C4-2B (cell line): ENCODE data around the gene KPNA6.

Source experiments
- H3K27ac ChIP-seq: fragments of 450-650 bp; 2 replicates; pipeline ENCODE4 v1.5.1; 2017
- CTCF ChIP-seq: fragments of 450-650 bp; conservative IDR thresholded peaks from 2 replicates; pipeline ENCODE4 v1.5.1; 2017; ENCODE audit warnings: mild to moderate bottlenecking
- ZFX ChIP-seq: fragments of 450-650 bp; IDR thresholded peaks from 2 replicates; pipeline ENCODE4 v1.6.1; 2017

Gene KPNA6

GRCh38 chr1:32205401-32206370, 97.8 kb downstream of the KPNA6 start, which contains the start of gene IQCC:
Gene IQCC, plus strand, starts transcription at chr1:32205671. Its CDS starts 11 bp downstream, at chr1:32205682.
- TF ChIP-seq CTCF, result no peak
- TF ChIP-seq ZFX, result peak; percentile 49; the same call in 1 of the 2 replicates
- H3K27ac ChIP-seq, result peak within 1 kb of the TSS; percentile 74

GRCh38 chr1:32208469-32208868, 100.6 kb downstream of the KPNA6 start:
- no peak overlapping the region for H3K27ac ChIP-seq
- TF ChIP-seq CTCF (no peak), ZFX (no peak)

GRCh38 chr1:32208891-32209328, 101.1 kb downstream of the KPNA6 start, which contains the start of gene DCDC2B:
Gene DCDC2B, plus strand, starts transcription at chr1:32209089. Its CDS starts 5 bp downstream, at chr1:32209094.
- TF ChIP-seq CTCF, result no peak
- no peak for TF ChIP-seq ZFX
- H3K27ac ChIP-seq, result no peak within 1 kb of the TSS

- TF ChIP-seq CTCF (peak; percentile 91), ZFX (no peak)
- no peak overlapping the region for H3K27ac ChIP-seq
These were observed 108.0 kb downstream of the KPNA6 start for GRCh38 chr1:32215629-32216480.

- H3K27ac ChIP-seq, result no peak overlapping the region
- no peak for TF ChIP-seq CTCF
- no peak for TF ChIP-seq ZFX
These were observed 108.7 kb downstream of the KPNA6 start for GRCh38 chr1:32216566-32216965.

- H3K27ac ChIP-seq, result no peak overlapping the region
- no peak for TF ChIP-seq ZFX
- TF ChIP-seq CTCF, result no peak
These were observed 111.2 kb downstream of the KPNA6 start for GRCh38 chr1:32219022-32219421.
